ENCODE measurements around the gene TDRD1. TPM values are rescaled to one million over a fixed set of nuclear protein-coding genes. Genes with fewer than 3 reads are reported as not detected.

The TDRD1 gene
- total RNA-seq, 1 donor from 2014 or later = 0.04 TPM

GRCh38 chr10:114276066-114276465, 96.9 kb downstream of the TDRD1 start:
- Histone ChIP-seq H2AFZ (replicated peaks) (no peak overlapping the region), H3K27ac (no peak overlapping the region), H3K79me2 (ENCODE audit: low read depth) (no peaks in the 10 kb centered on the region), H3K27me3 (no peaks in the 10 kb centered on the region), H3K4me3 (no peak overlapping the region), H3F3A (ENCODE audit: low read depth) (no peaks in the 10 kb centered on the region), H4K20me1 (ENCODE audit: low read depth) (no peaks in the 10 kb centered on the region), H3K9me3 (ENCODE audit: low read depth) (no peaks in the 10 kb centered on the region), H3K4me2 (no peak overlapping the region), H3K36me3 (no peaks in the 10 kb centered on the region), H3K9ac (no peak overlapping the region), H3K4me1 (no peaks in the 10 kb centered on the region)
- peaks cover 7% of the 10 kb centered on the region for H3K27me3 Mint-ChIP-seq (ENCODE audit: insufficient read depth, low read depth)
- H3K27ac Mint-ChIP-seq = no peak overlapping the region
- no peak for TF ChIP-seq EZH2phosphoT487 (IDR thresholded peaks at IDR 0.05)
- TF ChIP-seq, protein P1, sequence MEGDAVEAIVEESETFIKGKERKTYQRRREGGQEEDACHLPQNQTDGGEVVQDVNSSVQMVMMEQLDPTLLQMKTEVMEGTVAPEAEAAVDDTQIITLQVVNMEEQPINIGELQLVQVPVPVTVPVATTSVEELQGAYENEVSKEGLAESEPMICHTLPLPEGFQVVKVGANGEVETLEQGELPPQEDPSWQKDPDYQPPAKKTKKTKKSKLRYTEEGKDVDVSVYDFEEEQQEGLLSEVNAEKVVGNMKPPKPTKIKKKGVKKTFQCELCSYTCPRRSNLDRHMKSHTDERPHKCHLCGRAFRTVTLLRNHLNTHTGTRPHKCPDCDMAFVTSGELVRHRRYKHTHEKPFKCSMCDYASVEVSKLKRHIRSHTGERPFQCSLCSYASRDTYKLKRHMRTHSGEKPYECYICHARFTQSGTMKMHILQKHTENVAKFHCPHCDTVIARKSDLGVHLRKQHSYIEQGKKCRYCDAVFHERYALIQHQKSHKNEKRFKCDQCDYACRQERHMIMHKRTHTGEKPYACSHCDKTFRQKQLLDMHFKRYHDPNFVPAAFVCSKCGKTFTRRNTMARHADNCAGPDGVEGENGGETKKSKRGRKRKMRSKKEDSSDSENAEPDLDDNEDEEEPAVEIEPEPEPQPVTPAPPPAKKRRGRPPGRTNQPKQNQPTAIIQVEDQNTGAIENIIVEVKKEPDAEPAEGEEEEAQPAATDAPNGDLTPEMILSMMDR (IDR thresholded peaks at IDR 0.05) = no peak
- TF ChIP-seq EZH2 (IDR thresholded peaks at IDR 0.05) = no peak
- no peak for DNase-seq (ENCODE audit: low spot score)
- no peaks in the 10 kb centered on the region for H3K36me3 Mint-ChIP-seq
- H3K4me3 Mint-ChIP-seq = no peak overlapping the region
- H3K4me1 Mint-ChIP-seq = no peaks in the 10 kb centered on the region
- peaks cover 3% of the 10 kb centered on the region for H3K9me3 Mint-ChIP-seq

- DNase-seq (ENCODE audit: low spot score) = no peak
- Histone ChIP-seq H4K20me1 (ENCODE audit: low read depth) (no peaks in the 10 kb centered on the region), H3K79me2 (ENCODE audit: low read depth) (no peaks in the 10 kb centered on the region), H3K4me2 (no peak overlapping the region), H3K27me3 (no peaks in the 10 kb centered on the region), H3K9me3 (ENCODE audit: low read depth) (no peaks in the 10 kb centered on the region), H3K4me3 (no peak overlapping the region), H3F3A (ENCODE audit: low read depth) (no peaks in the 10 kb centered on the region), H2AFZ (replicated peaks) (no peak overlapping the region), H3K4me1 (no peaks in the 10 kb centered on the region), H3K9ac (no peak overlapping the region), H3K36me3 (no peaks in the 10 kb centered on the region), H3K27ac (no peak overlapping the region)
- Mint-ChIP-seq H3K27ac (no peak overlapping the region), H3K4me3 (no peak overlapping the region), H3K27me3 (ENCODE audit: insufficient read depth, low read depth) (peaks cover 7% of the 10 kb centered on the region), H3K4me1 (no peaks in the 10 kb centered on the region), H3K36me3 (no peaks in the 10 kb centered on the region), H3K9me3 (peaks cover 3% of the 10 kb centered on the region)
- TF ChIP-seq EZH2phosphoT487 (IDR thresholded peaks at IDR 0.05) (no peak), EZH2 (IDR thresholded peaks at IDR 0.05) (no peak)
- TF ChIP-seq, protein P1 (IDR thresholded peaks at IDR 0.05) = no peak
These were observed 97.5 kb downstream of the TDRD1 start for GRCh38 chr10:114276671-114277070.

DNA sequence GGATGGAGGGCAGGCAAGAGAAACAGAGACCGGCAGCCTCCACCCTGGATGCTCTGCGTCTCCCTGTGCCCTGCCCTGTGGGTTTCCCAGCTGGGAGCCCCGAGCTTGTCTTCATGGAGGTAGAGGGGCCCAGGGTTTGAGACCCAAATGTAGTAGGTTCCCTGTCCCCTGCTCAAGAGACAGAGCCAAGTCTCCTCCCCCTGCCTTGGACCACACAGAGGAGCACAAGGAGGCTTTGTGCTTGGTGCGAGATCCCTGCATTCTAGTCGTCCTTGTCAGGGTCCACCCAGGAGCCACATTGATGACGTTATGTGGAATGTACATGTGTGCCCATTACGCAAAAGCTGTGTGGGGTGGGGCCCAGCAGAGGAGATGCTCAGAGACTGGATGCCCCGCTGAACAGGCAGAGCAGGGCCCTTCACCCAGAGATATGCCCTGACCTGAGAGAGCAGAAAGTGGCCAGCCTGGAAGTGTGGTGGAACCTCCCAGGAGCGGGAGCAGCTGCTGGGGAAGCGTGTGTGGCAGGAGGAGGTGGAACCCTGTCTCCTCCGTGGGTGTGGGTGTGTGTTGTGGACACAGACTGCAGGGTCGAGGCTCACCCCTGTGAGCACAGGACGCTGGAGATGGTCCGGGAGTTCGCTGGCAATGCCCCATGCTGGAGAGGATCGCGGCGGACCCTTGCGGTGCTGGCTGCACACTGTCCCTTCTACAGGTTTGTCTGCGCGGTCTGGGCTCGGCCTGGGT, 99.2 kb downstream of the TDRD1 start:
- peaks cover 8% of the 10 kb centered on the region for H3K27me3 Mint-ChIP-seq (ENCODE audit: insufficient read depth, low read depth)
- DNase-seq (ENCODE audit: low spot score) = no peak
- no peaks in the 10 kb centered on the region for H4K20me1 ChIP-seq (ENCODE audit: low read depth)
- H3K4me1 Mint-ChIP-seq = no peaks in the 10 kb centered on the region
- no peaks in the 10 kb centered on the region for H3F3A ChIP-seq (ENCODE audit: low read depth)
- no peaks in the 10 kb centered on the region for H3K79me2 ChIP-seq (ENCODE audit: low read depth)
- H3K4me2 ChIP-seq = no peak overlapping the region
- H3K27ac ChIP-seq = no peak overlapping the region
- H3K4me3 ChIP-seq = no peak overlapping the region
- H3K27me3 ChIP-seq = no peaks in the 10 kb centered on the region
- no peak overlapping the region for H3K9ac ChIP-seq
- no peaks in the 10 kb centered on the region for H3K9me3 ChIP-seq (ENCODE audit: low read depth)
- no peak overlapping the region for H3K27ac Mint-ChIP-seq
- H3K4me3 Mint-ChIP-seq = no peak overlapping the region
- H2AFZ ChIP-seq (replicated peaks) = no peak overlapping the region
- H3K36me3 Mint-ChIP-seq = no peaks in the 10 kb centered on the region
- H3K4me1 ChIP-seq = no peaks in the 10 kb centered on the region
- no peaks in the 10 kb centered on the region for H3K9me3 Mint-ChIP-seq
- no peak for TF ChIP-seq EZH2 (IDR thresholded peaks at IDR 0.05)
- TF ChIP-seq EZH2phosphoT487 (IDR thresholded peaks at IDR 0.05) = no peak
- TF ChIP-seq, protein P1 (IDR thresholded peaks at IDR 0.05) = no peak
- H3K36me3 ChIP-seq = no peaks in the 10 kb centered on the region
